Colonic mucosa (tissue), 4 donors: ENCODE results near the gene SYNJ2. TPM values are rescaled to one million over a fixed set of nuclear protein-coding genes. Genes with fewer than 3 reads are reported as not detected.

Source experiments
- DNase-seq: peaks from one replicate; pipeline ENCODE4 v3.0.0-alpha.2; 2020
- H3K27ac ChIP-seq: fragments of 200-600 bp; one replicate; pipeline ENCODE4 v1.8.0; 2021
- H3K27me3 ChIP-seq: fragments of 200-600 bp; one replicate; pipeline ENCODE4 v1.8.0; 2021
- H3K36me3 ChIP-seq: fragments of 200-600 bp; one replicate; pipeline ENCODE4 v1.8.0; 2021
- H3K4me1 ChIP-seq: fragments of 200-600 bp; one replicate; pipeline ENCODE4 v1.8.0; 2021; ENCODE audit warnings: mild to moderate bottlenecking
- H3K4me3 ChIP-seq: fragments of 200-600 bp; one replicate; pipeline ENCODE4 v1.8.0; 2021
- H3K9ac ChIP-seq, 2 donors: one replicate each; pipeline ENCODE4 v1.7.0; 2013; ENCODE audit warnings: control low read depth in 2 of 2, low read depth in 2 of 2, low read length in 2 of 2
- H3K9me3 ChIP-seq: fragments of 200-600 bp; one replicate; pipeline ENCODE4 v1.8.0; 2021
- intact Hi-C: fragments of 100-400 bp; cut with DNase I; formaldehyde crosslinking; loops from one replicate; pipeline ENCODE4 v1.14.1; 2022
- total RNA-seq, 2 donors: library from RNA; stranded (reverse); fragmentation: NEBNext Ultra II Directional in 1 of 2; extraction: Animal tissue kit (Norgen Biotek cat#: 25700) in 1 of 2; gene quantifications; one replicate each; pipeline ENCODE4 v1.2.1, GENCODE V29; 2021
- TF ChIP-seq, protein P1 (sequence below): fragments of 200-600 bp; IDR thresholded peaks from one replicate; pipeline ENCODE4 v1.8.0; 2022; ENCODE audit warnings: antibody characterized with exemption, mild to moderate bottlenecking
- donor health status: healthy.
- donor health status: DM: no; HTN: no; CAD: no.
- donor health status: DM: no; HTN: no; CAD: no.

SYNJ2 gene
- total RNA-seq, 2 donors from 2014 or later: 46.0 to 53.5 TPM

DNA sequence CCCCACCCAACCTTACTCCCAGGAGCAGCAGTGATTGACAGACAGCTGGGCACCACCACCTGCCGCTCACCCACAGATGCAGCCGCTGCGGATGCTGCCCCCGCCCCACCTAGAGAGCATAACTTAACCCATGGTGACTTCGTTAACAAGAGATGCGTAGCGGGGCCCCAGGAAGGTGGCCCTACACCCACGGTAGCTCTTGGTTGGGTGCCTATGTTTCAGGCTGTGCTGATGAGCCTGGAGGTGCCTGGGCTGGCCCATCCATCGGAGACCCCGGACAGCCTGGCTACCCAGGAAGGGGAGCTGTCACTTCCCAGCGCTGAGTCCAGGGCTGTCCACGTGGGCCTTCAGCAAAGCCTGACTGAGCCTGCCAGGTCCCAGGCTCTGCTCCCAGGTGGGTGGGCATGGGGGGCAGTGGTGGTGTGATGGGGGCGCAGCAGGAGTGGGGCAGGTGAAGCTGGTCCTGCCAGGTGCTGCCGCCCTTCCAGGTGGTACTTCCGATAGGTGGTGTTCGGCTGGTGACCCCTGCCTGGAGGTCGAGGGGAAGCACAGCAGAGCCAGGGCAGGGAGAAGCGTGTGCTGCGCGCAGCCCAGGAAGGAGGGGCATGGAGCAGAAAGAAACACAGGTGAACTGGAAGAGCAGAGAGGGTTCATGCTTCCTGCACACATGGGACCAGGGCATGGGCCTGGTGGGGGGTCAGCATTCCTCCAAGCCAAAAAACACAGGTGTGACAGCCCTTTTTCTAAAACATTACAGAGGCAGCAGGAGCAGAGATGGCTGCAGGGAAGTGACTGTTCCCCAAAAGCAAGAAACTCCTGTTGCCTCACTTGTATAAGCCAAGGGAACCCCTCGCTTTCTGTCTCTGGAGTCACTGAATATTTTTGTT, 56.9 kb downstream of the SYNJ2 start:
- TF ChIP-seq, protein P1, sequence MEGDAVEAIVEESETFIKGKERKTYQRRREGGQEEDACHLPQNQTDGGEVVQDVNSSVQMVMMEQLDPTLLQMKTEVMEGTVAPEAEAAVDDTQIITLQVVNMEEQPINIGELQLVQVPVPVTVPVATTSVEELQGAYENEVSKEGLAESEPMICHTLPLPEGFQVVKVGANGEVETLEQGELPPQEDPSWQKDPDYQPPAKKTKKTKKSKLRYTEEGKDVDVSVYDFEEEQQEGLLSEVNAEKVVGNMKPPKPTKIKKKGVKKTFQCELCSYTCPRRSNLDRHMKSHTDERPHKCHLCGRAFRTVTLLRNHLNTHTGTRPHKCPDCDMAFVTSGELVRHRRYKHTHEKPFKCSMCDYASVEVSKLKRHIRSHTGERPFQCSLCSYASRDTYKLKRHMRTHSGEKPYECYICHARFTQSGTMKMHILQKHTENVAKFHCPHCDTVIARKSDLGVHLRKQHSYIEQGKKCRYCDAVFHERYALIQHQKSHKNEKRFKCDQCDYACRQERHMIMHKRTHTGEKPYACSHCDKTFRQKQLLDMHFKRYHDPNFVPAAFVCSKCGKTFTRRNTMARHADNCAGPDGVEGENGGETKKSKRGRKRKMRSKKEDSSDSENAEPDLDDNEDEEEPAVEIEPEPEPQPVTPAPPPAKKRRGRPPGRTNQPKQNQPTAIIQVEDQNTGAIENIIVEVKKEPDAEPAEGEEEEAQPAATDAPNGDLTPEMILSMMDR: no peak
- Histone ChIP-seq H3K4me3 (no peak overlapping the region), H3K27me3 (no peaks in the 10 kb centered on the region), H3K27ac (no peak overlapping the region), H3K9ac (no peak overlapping the region), H3K4me1 (peaks cover 16% of the 10 kb centered on the region), H3K9me3 (no peaks in the 10 kb centered on the region), H3K36me3 (no peaks in the 10 kb centered on the region)
- DNase-seq: no peak
- intact Hi-C loops: no loop called here

DNA sequence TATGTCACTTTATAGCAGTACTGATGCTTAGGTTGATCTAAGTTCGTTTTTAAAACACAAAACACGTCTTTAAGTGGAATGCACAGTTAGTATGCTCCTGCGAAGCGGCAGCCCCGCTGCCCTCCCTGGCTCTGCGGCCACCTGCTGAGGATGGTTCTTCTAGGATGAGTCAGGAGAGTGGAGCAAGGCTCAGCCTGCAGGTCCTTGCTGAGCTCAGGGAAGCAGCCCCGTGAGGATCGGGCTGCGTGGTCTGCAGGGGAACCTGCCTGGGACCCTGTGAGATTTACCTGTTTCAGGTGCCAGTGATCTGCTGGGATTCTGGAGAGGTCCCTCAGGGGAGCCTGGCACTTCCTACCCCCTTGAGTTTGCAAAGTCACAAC, 57.5 kb downstream of the SYNJ2 start:
- intact Hi-C loops: no loop called here
- DNase-seq: no peak
- Histone ChIP-seq H3K27me3 (no peaks in the 10 kb centered on the region), H3K9me3 (no peaks in the 10 kb centered on the region), H3K4me3 (no peak overlapping the region), H3K9ac (no peak overlapping the region), H3K4me1 (peaks cover 11% of the 10 kb centered on the region), H3K27ac (no peak overlapping the region), H3K36me3 (no peaks in the 10 kb centered on the region)
- TF ChIP-seq, protein P1: no peak

DNA sequence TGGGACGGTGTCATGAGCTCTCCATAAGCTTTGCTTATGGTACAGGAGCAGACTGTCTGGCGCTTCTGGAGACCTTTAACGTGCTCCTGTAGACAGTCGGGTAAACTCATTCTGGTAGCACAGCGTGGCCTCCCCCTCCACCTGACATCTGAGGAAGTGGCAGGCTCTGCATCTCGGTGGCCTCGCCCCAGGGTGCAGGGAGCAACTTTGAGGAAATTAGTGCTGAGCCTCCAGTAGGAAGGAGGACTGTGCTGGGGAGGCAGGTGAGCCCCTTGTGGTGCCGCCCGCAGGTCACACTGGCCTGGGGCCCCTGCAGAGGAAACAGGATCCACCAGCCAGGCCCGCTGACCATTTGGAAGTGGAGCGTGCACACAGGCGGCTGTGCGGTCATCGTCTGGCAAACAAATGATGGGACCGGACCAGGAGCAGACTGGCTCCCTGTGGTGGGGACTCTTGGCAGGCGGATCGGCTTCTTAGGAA, 57.9 kb downstream of the SYNJ2 start:
- TF ChIP-seq, protein P1: no peak
- H3K4me3 ChIP-seq: no peak overlapping the region
- H3K9me3 ChIP-seq: no peaks in the 10 kb centered on the region
- no peak overlapping the region for H3K9ac ChIP-seq
- intact Hi-C loops: no loop called here
- H3K27ac ChIP-seq: peak overlapping the region; percentile 61
- no peak for DNase-seq
- H3K4me1 ChIP-seq: peaks cover 11% of the 10 kb centered on the region
- no peaks in the 10 kb centered on the region for H3K27me3 ChIP-seq
- no peaks in the 10 kb centered on the region for H3K36me3 ChIP-seq

DNA sequence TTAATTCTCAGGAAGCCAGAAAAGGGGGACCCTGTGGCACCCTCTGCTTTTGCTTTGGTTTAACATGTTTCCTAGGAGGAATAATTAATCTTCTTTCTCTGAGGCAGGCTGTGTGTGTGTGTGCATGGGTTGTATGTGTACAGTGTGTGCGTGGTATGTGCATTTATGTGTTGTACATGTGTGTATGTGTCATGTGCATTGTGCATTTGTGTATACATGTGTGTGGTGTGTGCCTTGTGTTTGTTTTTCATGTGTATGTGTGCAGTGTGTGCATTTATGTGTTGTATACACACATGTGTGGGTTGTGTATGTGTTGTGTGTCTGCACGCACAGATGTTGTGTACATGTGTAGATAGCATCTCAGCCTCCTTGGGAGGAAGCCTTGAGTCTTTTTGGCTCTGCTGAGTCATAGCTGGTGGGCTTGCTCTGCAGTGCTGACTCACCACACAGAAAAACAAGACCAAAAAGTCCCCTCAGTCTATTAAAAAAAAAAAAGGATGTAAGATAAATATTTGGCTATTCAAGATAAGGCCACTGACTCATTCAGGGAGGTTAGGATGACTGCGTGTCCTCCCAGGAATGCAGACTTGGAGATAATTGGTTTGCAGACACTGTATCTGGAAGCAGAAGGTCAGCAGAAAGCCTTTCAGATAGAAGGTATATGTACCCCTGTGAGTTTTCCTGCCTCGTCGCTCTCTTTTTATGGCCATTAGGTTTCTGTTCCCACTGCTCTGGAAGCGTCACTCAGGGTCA, 58.6 kb downstream of the SYNJ2 start:
- intact Hi-C loops: no loop called here
- H3K4me3 ChIP-seq: no peak overlapping the region
- H3K4me1 ChIP-seq: peaks cover 11% of the 10 kb centered on the region
- TF ChIP-seq, protein P1: no peak
- H3K9me3 ChIP-seq: no peaks in the 10 kb centered on the region
- H3K36me3 ChIP-seq: no peaks in the 10 kb centered on the region
- no peaks in the 10 kb centered on the region for H3K27me3 ChIP-seq
- H3K9ac ChIP-seq: no peak overlapping the region
- DNase-seq: no peak
- H3K27ac ChIP-seq: peak overlapping the region; percentile 61

DNA sequence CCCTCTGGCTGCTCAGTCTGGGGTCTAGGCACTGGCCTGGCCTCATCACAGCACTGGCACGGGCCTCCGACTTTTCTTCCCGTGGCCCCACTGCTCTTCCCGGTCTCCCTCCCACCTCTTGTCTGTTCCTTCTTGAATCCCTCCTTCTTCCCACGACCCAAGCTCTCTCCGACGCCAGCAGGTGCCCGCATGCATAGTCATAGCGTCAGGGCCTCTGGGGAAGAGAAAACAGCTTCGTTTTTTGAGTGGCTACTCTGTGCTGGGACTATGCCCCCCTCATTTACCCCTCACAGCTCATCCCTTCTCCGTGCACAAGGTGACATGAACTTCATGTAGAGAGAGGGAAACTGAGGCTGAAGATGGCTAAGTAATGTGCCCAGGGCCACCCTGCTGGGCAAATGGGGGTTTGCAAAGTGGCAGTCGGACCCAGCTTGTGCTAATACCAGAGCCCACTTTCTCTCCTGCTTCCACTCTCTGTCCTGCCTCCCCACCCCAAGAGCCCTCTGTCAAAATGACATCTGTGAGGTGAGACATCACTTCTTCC, 59.2 kb downstream of the SYNJ2 start:
- intact Hi-C loops: no loop called here
- H3K36me3 ChIP-seq: no peaks in the 10 kb centered on the region
- no peaks in the 10 kb centered on the region for H3K27me3 ChIP-seq
- H3K9ac ChIP-seq: peak overlapping the region in 1 of 2 donors; percentile 23
- H3K27ac ChIP-seq: peak overlapping the region; percentile 61
- H3K4me1 ChIP-seq: peaks cover 11% of the 10 kb centered on the region
- TF ChIP-seq, protein P1: no peak
- H3K9me3 ChIP-seq: no peaks in the 10 kb centered on the region
- no peak overlapping the region for H3K4me3 ChIP-seq
- DNase-seq: no peak
